Fibroblast of lung (primary cell): Measurements from ENCODE around the gene DUSP7. TPM values are rescaled to one million over a fixed set of nuclear protein-coding genes. Genes with fewer than 3 reads are reported as not detected.

Source experiments
- DNase-seq, 2 donors: peaks; one replicate each; pipeline versions ENCODE4 v3.0.0 to v3.0.0-alpha.2; 2010; ENCODE audit warnings: low read depth in 2 of 2
- H2AFZ ChIP-seq: 2 replicates; pipeline ENCODE4 v1.5.1; 2012; ENCODE audit warnings: low read length, control low read depth, inconsistent platforms
- H3K27ac ChIP-seq: 2 replicates; pipeline ENCODE4 v1.5.1; 2011; ENCODE audit warnings: low read length, control low read depth; ENCODE audit not compliant: insufficient read depth
- H3K27me3 ChIP-seq: 2 replicates; pipeline ENCODE4 v1.5.1; 2011; ENCODE audit warnings: mild to moderate bottlenecking, low read length; ENCODE audit not compliant: control insufficient read depth, insufficient read depth
- H3K36me3 ChIP-seq: 2 replicates; pipeline ENCODE4 v1.5.1; 2011; ENCODE audit warnings: low read length; ENCODE audit not compliant: control insufficient read depth, insufficient read depth
- H3K4me1 ChIP-seq: 2 replicates; pipeline ENCODE4 v1.5.1; 2011; ENCODE audit warnings: low read length; ENCODE audit not compliant: control insufficient read depth, insufficient read depth; ENCODE audit errors: extremely low read depth
- H3K4me2 ChIP-seq: 2 replicates; pipeline ENCODE4 v1.5.1; 2011; ENCODE audit warnings: low read length, control low read depth; ENCODE audit not compliant: insufficient read depth; ENCODE audit errors: extremely low read depth
- H3K4me3 ChIP-seq, 4 experiments: fragments of 200-600 bp in 1 of 4; sonication (generic) in 1 of 4; replicated peaks in 1 of 4; 2 replicates each; pipeline ENCODE4 v1.5.1; 2011 to 2016; ENCODE audit warnings: low read length in 4 of 4, low read depth in 3 of 4, mild to moderate bottlenecking in 3 of 4, control low read depth in 2 of 4, inconsistent platforms in 1 of 4, mixed read lengths in 1 of 4; ENCODE audit not compliant: insufficient read depth in 1 of 4; ENCODE audit errors: control extremely low read depth in 1 of 4
- H3K79me2 ChIP-seq: 2 replicates; pipeline ENCODE4 v1.5.1; 2012; ENCODE audit warnings: mild to moderate bottlenecking, low read length, inconsistent platforms; ENCODE audit not compliant: control insufficient read depth, insufficient read depth
- H3K9ac ChIP-seq: 2 replicates; pipeline ENCODE4 v1.5.1; 2011; ENCODE audit warnings: mild to moderate bottlenecking, low read length, control low read depth; ENCODE audit not compliant: insufficient read depth
- H3K9me3 ChIP-seq: 2 replicates; pipeline ENCODE4 v1.5.1; 2012; ENCODE audit warnings: low read depth, low read length; ENCODE audit not compliant: control insufficient read depth, insufficient read depth
- H4K20me1 ChIP-seq: 2 replicates; pipeline ENCODE4 v1.5.1; 2011; ENCODE audit warnings: low read length; ENCODE audit not compliant: control insufficient read depth, insufficient read depth; ENCODE audit errors: extremely low read depth
- EZH2 ChIP-seq: IDR thresholded peaks from 2 replicates; pipeline ENCODE4 v1.5.1; 2012; ENCODE audit warnings: low read length, control low read depth, mild to moderate bottlenecking; ENCODE audit errors: missing control alignments
- polyA plus RNA-seq, 2 donors: library from polyadenylated mRNA; depleted of rRNA in 1 of 2; stranded (reverse) in 1 of 2; unstranded in 1 of 2; fragments of >200 nt; gene quantifications; 2 replicates each; pipeline ENCODE4 v1.2.1, GENCODE V29; 2011 to 2012; ENCODE audit warnings: missing spikeins in 1 of 2
- total RNA-seq: library from RNA; depleted of rRNA; stranded (reverse); fragments of >200 nt; gene quantifications from 2 replicates; pipeline ENCODE4 v1.2.1, GENCODE V29; 2014
- TF ChIP-seq, protein P1 (sequence below), 2 donors: IDR thresholded peaks in 1 of 2; conservative IDR thresholded peaks in 1 of 2; 1 replicate in 1 of 2; 2 replicates in 1 of 2; pipeline ENCODE4 v1.5.1; 2011 to 2012; ENCODE audit warnings: low read length in 2 of 2, control low read depth in 1 of 2, inconsistent platforms in 1 of 2, low read depth in 1 of 2, mild to moderate bottlenecking in 1 of 2

DUSP7 gene
- total and polyA plus RNA-seq, 2 donors (not counting 1 experiment from before 2014, with no cell fraction given), result 5.6 to 26.5 TPM

GRCh38 chr3:52040600-52040999 lies 15.8 kb downstream of the DUSP7 start:
- DNase-seq, result no peak
- H3K4me3 ChIP-seq, result no peak overlapping the region
- TF ChIP-seq EZH2, result no peak
- TF ChIP-seq, protein P1, sequence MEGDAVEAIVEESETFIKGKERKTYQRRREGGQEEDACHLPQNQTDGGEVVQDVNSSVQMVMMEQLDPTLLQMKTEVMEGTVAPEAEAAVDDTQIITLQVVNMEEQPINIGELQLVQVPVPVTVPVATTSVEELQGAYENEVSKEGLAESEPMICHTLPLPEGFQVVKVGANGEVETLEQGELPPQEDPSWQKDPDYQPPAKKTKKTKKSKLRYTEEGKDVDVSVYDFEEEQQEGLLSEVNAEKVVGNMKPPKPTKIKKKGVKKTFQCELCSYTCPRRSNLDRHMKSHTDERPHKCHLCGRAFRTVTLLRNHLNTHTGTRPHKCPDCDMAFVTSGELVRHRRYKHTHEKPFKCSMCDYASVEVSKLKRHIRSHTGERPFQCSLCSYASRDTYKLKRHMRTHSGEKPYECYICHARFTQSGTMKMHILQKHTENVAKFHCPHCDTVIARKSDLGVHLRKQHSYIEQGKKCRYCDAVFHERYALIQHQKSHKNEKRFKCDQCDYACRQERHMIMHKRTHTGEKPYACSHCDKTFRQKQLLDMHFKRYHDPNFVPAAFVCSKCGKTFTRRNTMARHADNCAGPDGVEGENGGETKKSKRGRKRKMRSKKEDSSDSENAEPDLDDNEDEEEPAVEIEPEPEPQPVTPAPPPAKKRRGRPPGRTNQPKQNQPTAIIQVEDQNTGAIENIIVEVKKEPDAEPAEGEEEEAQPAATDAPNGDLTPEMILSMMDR (conservative IDR thresholded peaks at IDR 0.05 in 1 of 2, IDR thresholded peaks at IDR 0.05 in 1 of 2; ENCODE audit: low read depth in 1 of 2, low read length in 2 of 2), result no peak
- no peak overlapping the region for H3K9ac ChIP-seq
- H3K27ac ChIP-seq, result no peak overlapping the region
- no peaks in the 10 kb centered on the region for H4K20me1 ChIP-seq
- H3K79me2 ChIP-seq, result no peaks in the 10 kb centered on the region
- no peaks in the 10 kb centered on the region for H3K27me3 ChIP-seq
- H3K4me1 ChIP-seq, result peaks cover 4% of the 10 kb centered on the region
- no peaks in the 10 kb centered on the region for H3K9me3 ChIP-seq
- H3K36me3 ChIP-seq, result no peaks in the 10 kb centered on the region
- no peak overlapping the region for H2AFZ ChIP-seq
- H3K4me2 ChIP-seq, result no peak overlapping the region

DNA sequence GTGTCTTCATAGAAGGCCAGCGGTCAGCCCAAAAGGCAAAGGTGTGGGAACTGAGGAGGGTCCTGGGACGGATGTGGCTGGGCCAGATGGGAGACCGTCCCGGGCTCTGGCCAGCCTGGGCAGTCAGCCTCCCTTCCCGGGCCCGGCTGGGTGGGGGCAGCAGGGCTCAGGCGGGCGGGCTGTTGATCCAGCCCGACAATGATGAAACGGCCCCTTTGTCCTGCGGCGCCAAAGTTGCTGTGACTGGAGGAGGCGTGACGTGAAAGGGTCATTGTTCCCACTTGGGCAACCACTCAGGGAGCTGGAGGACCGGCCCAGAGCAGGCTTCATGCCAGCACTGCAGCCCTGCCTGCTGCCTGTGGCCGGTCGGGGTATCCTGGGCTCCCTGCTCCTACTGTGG lies 16.5 kb downstream of the DUSP7 start:
- Histone ChIP-seq H3K27ac (no peak overlapping the region), H3K27me3 (no peaks in the 10 kb centered on the region), H3K4me2 (no peak overlapping the region), H3K9me3 (no peaks in the 10 kb centered on the region), H3K4me1 (no peaks in the 10 kb centered on the region), H3K9ac (no peak overlapping the region), H3K79me2 (no peaks in the 10 kb centered on the region), H4K20me1 (no peaks in the 10 kb centered on the region), H2AFZ (no peak overlapping the region), H3K36me3 (no peaks in the 10 kb centered on the region), H3K4me3 (no peak overlapping the region)
- TF ChIP-seq, protein P1 (conservative IDR thresholded peaks at IDR 0.05 in 1 of 2, IDR thresholded peaks at IDR 0.05 in 1 of 2; ENCODE audit: low read depth in 1 of 2, low read length in 2 of 2), result no peak
- no peak for TF ChIP-seq EZH2
- DNase-seq, result peak; percentile 50 to 56

DNA sequence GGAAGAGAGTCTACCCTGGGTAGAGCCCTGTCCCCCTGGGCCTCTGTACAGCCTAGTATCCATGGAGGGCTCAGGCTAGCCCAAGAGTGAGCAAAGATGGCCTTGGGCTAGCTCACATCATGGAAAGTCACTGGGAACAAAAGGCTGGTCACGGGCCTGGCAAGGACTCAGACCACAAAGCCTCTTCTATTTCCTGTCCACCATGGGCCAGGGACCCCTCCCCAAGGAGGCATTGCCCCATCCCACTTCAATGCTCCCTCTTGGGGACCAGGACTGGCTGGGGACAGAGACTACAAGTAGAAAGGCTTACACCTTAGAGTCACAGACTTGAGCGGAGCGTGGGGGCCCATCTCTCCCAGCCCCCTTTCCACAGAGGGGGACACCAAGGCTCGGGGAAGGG lies 16.9 kb downstream of the DUSP7 start:
- no peaks in the 10 kb centered on the region for H3K36me3 ChIP-seq
- no peak overlapping the region for H3K4me2 ChIP-seq
- no peaks in the 10 kb centered on the region for H3K79me2 ChIP-seq
- no peak for TF ChIP-seq EZH2
- TF ChIP-seq, protein P1 (conservative IDR thresholded peaks at IDR 0.05 in 1 of 2, IDR thresholded peaks at IDR 0.05 in 1 of 2; ENCODE audit: low read depth in 1 of 2, low read length in 2 of 2), result no peak
- no peaks in the 10 kb centered on the region for H3K9me3 ChIP-seq
- no peak for DNase-seq
- no peak overlapping the region for H3K27ac ChIP-seq
- H3K9ac ChIP-seq, result no peak overlapping the region
- no peaks in the 10 kb centered on the region for H4K20me1 ChIP-seq
- no peak overlapping the region for H2AFZ ChIP-seq
- H3K27me3 ChIP-seq, result no peaks in the 10 kb centered on the region
- no peaks in the 10 kb centered on the region for H3K4me1 ChIP-seq
- no peak overlapping the region for H3K4me3 ChIP-seq
